Endometrial microvascular endothelial cells (primary cell): ENCODE measurements around the gene KDELR3. TPM values are rescaled to one million over a fixed set of nuclear protein-coding genes. Genes with fewer than 3 reads are reported as not detected.

Experiments
- in situ Hi-C: cut with HindIII; loops from 2 replicates; pipeline ENCODE4 v1.10.0; 2017; ENCODE audit warnings: low sequenced_read_pairs, low pct_unique_long_range_greater_than_20kb; ENCODE audit errors: inconsistent ontology term
- total RNA-seq: library from RNA; depleted of rRNA; stranded (reverse); fragments of >200 nt; gene quantifications from one replicate; pipeline ENCODE4 v1.2.3, GENCODE V29; 2015; ENCODE audit errors: inconsistent ontology term

KDELR3 gene
- total RNA-seq, result 41.3 TPM

- in situ Hi-C loops, result no loop called here
Measured at GRCh38 chr22:38467904-38468442, at the start of gene KDELR3. KDELR3 (plus strand) TSS chr22:38468096; CDS start chr22:38468234, 138 bp downstream.

- in situ Hi-C loops, result no loop called here
Measured at GRCh38 chr22:38418589-38418988, 49.3 kb upstream of the KDELR3 start.

DNA sequence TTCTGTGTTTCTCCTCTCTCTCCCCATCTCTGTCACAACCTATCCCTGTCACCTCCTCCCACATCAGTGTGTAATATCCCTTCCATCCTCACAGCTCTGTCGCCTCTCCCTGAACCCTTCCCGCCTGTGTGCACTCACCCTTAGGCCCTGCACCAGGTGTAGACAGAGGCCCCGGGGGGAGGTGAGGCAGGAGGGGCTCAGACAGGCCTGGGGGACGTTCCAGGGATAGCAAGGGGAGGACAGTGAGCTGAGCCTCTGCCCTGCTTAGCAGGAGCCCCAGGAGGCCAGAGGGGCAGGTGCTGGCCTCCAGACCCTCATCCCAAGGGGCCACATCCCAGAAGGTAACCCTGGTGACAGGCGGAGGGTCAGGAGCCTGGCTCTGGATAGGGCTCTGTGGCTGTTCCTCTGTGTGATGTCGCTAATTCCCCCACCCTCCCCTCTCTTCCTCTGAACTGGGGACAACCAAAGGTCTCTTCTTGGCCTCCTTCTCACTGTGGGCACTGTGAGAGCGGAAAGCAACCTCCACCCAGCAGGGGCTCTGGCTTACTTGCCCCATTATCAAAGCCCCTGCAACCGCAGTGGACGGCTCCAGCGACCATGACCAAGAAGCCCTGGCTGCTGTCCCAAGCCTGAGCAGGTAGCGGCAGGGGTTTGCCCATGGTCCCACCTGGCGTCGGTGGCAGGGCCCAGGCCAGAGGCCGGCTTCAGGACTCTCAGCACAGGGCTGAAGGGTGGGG is 48.6 kb upstream of the KDELR3 start:
- in situ Hi-C loops, result no loop called here

- in situ Hi-C loops, result no loop called here
Measured at GRCh38 chr22:38419858-38420160, 48.1 kb upstream of the KDELR3 start.

- in situ Hi-C loops, result no loop called here
Measured at GRCh38 chr22:38420734-38421133, 47.2 kb upstream of the KDELR3 start.

DNA sequence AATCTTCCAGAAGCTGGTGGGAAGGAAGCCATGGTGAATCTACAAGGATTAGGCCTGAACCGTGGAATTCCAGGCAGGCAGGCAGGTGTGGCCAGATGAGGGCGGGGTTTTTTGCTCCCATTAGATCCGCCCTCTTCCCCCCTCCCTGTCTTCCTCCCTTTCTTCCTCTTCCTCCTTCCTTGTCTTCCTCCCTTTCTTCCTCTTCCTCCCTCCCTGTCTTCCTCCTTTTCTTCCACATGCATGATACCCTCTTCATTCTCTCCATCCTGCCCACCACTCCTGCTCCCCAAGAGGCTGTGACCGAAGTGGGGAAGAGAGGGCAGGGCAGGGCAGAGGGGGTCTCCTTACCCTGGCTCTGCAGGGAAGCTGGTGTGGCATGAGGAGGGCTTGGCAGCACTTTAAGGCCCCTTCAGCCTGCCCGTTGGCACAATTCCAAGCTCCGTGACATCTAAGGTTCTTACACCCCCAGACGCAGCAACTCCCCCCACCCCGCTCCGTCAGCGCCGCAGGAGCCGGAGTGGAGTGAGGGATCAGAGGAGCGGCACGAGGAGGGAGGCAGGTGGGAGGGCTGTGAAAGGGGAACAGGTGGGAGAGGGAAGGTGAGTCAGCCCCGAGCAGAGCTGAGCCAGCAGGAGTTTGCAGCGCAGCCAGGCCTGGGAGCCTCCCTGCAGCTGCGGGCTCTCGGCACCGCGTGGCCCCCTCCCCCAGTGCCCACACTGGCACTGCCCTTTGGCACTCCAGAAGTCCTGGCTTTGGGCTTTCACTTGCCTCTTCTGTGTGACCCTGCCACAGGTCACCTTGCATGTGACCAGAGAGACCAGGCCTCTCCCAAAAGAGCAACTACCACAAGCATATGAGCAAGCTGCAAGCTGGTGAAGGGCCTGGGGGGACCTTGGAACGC is 45.0 kb upstream of the KDELR3 start:
- in situ Hi-C loops, result no loop called here

GRCh38 chr22:38423512-38424503 is 44.1 kb upstream of the KDELR3 start:
- in situ Hi-C loops, result no loop called here

DNA sequence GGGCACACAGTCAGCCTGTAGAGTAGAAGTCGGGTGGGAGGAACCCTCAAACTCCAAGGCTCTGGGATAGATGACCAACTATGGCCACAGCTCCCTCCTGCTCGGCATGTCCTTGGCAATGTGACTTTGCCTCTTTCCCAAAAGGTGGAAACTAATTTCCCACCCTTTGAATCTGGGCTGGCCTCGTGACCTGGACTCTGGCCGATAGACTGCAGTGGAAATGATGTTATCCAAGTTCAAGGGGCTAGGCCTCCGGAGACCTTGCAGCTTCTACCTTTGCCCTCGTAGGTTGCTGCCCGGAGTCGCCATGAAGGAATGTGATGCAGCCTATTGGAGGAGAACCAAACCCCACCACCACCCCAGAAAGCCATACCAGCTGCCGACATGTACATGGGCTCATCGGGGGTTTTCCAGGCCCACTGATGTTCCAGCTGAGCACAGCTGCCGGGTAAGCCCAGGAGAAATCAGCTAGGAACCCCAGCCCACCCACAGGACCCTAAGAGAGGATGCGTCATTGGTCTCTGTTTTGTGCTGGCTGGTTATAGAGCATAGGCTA is 43.3 kb upstream of the KDELR3 start:
- in situ Hi-C loops, result no loop called here

DNA sequence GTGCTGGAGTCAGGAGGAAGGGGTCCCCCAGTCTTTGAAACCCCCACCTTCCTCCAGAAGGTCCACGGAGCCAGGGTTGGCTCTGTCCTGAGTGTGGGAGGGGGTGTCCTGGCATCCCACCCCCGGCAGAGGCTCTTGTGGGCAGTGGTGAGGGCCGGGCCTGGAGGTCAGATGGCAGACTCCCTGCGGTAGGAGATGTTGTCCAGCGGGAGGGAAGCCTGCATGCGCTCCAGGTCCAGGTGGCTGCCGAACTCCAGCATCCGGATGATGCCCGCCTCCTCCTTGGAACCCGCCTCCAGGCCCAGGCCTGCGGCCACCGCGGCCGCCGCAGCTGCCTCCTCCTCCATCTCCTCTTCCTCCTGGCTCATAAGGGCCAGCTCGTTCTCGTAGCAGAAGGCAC is 41.3 kb upstream of the KDELR3 start:
- in situ Hi-C loops, result no loop called here

- in situ Hi-C loops, result no loop called here
Measured at GRCh38 chr22:38427465-38427864, 40.4 kb upstream of the KDELR3 start.

DNA sequence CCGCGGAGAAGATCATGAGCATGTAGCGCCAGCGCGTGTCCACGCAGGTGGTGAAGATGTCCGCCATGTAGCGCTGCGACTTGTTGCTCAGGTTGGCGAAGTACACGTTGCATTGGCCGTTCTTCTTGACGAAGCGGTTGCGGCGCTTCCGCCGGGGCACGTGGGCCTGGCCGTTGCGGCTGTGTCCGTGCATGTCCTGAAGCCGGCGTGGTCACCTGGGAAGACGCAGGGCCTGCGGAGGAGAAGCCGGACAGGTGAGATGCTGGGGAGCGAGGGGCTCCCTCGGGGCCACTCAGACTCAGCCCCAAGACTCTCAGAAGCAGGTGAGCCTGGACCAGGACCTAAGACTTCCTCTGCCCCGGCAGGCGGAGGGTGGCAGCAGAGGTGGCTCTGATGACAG is 40.0 kb upstream of the KDELR3 start:
- in situ Hi-C loops, result no loop called here

GRCh38 chr22:38428714-38429113 is 39.2 kb upstream of the KDELR3 start:
- in situ Hi-C loops, result no loop called here

GRCh38 chr22:38429499-38430068 is 38.3 kb upstream of the KDELR3 start:
- in situ Hi-C loops, result no loop called here

DNA sequence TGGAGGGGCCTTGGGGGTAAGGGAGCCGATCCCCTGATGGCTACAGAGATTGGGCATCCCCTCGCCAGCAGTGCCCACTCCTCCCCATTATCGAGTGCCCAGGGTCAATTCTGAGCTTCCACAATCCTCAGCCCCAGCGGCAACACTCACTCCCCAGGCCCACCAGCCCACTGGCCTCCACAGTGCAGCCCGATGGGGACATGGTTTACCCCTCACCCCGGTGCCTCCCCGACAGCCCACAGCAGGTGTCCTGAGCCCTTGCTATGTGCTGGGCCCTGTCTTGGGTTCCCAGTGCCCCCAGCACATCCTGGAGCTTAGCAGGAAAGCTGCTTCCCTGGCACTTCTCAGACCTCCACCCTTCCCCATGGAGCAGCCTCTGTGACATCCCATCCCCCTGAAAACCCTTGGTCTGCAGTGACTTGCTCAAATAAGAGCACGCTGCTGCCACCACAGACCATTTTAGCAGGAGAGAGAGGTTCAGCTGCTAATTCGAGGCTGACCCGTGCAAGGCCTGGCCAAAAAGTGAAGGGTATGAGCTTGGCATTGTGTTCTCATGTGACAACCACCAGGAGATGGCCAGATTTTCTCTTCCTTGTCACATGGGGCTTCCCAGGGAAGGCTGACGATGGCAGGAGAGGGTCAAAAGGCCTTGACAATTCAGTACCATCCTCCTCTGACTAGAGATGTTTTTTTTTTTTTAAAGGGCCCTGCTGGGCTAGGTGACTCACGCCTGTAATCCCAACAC is 36.5 kb upstream of the KDELR3 start:
- in situ Hi-C loops, result no loop called here

GRCh38 chr22:38432264-38432663 is 35.6 kb upstream of the KDELR3 start:
- in situ Hi-C loops, result no loop called here

GRCh38 chr22:38433871-38434270 is 34.0 kb upstream of the KDELR3 start:
- in situ Hi-C loops, result no loop called here

GRCh38 chr22:38435010-38435409 is 32.9 kb upstream of the KDELR3 start:
- in situ Hi-C loops, result no loop called here

- in situ Hi-C loops, result no loop called here
Measured at GRCh38 chr22:38435965-38436364, 31.9 kb upstream of the KDELR3 start.
